Endometrial microvascular endothelial cells (primary cell): ENCODE results near the gene MTMR10. TPM values are rescaled to one million over a fixed set of nuclear protein-coding genes. Genes with fewer than 3 reads are reported as not detected.

Experiments
- in situ Hi-C: cut with HindIII; loops from 2 replicates; pipeline ENCODE4 v1.10.0; 2017; ENCODE audit warnings: low sequenced_read_pairs, low pct_unique_long_range_greater_than_20kb; ENCODE audit errors: inconsistent ontology term
- total RNA-seq: library from RNA; depleted of rRNA; stranded (reverse); fragments of >200 nt; gene quantifications from one replicate; pipeline ENCODE4 v1.2.3, GENCODE V29; 2015; ENCODE audit errors: inconsistent ontology term

The MTMR10 gene
- total RNA-seq, 1 donor from 2014 or later: 34.8 TPM

GRCh38 chr15:30896211-30896606 lies 95.2 kb downstream of the MTMR10 start:
- in situ Hi-C loops: no loop called here

GRCh38 chr15:30895461-30896210 lies 95.8 kb downstream of the MTMR10 start:
- in situ Hi-C loops: no loop called here

GRCh38 chr15:30889196-30889595 lies 102.2 kb downstream of the MTMR10 start:
- in situ Hi-C loops: no loop called here

Other genes with a start within 250 kb of the MTMR10 start
- gene FAN1, start 87.7 kb downstream of the MTMR10 start, total RNA-seq: 14.3 TPM
- gene TRPM1, start 110.1 kb upstream of the MTMR10 start, total RNA-seq: not detected